ENCODE results near the gene ZNF695. TPM values are rescaled to one million over a fixed set of nuclear protein-coding genes. Genes with fewer than 3 reads are reported as not detected.

The ZNF695 gene
- total and polyA plus RNA-seq, 9 of the 15 experiments (the other 6 are each of a cell fraction or from before 2014, with no cell fraction given): 8.7 to 15.2 (median 10.9) TPM

DNA sequence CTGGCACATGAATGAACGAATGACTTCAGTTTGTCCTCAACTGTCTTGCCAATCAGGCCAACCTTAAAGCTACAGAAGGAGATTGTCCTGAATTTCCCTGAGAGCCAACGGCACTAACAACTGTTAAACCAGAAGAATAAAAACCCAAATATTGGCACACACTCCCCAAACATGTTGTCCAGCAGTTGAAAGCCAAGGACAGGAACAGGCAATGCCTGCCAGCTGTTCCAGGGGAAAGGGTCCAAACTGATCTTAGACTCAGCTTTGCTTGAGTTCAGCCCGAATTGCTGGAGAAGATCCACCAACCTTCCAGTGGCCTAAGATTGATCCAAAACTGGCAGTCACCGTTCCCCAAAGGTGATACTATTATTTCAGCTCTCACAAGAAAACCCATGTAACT, 53.7 kb downstream of the ZNF695 start (continued):
- TF ChIP-seq CEBPZ (IDR thresholded peaks at IDR 0.05; ENCODE audit: borderline replicate concordance, low read depth, low read length): no peak
- TF ChIP-seq, protein P1, sequence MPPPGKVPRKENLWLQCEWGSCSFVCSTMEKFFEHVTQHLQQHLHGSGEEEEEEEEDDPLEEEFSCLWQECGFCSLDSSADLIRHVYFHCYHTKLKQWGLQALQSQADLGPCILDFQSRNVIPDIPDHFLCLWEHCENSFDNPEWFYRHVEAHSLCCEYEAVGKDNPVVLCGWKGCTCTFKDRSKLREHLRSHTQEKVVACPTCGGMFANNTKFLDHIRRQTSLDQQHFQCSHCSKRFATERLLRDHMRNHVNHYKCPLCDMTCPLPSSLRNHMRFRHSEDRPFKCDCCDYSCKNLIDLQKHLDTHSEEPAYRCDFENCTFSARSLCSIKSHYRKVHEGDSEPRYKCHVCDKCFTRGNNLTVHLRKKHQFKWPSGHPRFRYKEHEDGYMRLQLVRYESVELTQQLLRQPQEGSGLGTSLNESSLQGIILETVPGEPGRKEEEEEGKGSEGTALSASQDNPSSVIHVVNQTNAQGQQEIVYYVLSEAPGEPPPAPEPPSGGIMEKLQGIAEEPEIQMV (tag; conservative IDR thresholded peaks at IDR 0.05; ENCODE audit: low read depth): no peak
- no peak for TF ChIP-seq FOXM1 (IDR thresholded peaks at IDR 0.05; ENCODE audit: low read depth)
- TF ChIP-seq FOXM1 (CRISPR knock-in tag; IDR thresholded peaks at IDR 0.05; ENCODE audit: low read depth): no peak

GRCh38 chr1:246951413-246951812, 56.4 kb downstream of the ZNF695 start:
- no peak overlapping the region for H3K4me3 ChIP-seq
- H3K79me2 ChIP-seq (ENCODE audit: control insufficient read depth, insufficient read depth, low read length): no peaks in the 10 kb centered on the region
- H3K36me3 ChIP-seq (ENCODE audit: control insufficient read depth, insufficient read depth, low read length): no peaks in the 10 kb centered on the region
- H3K9ac ChIP-seq (ENCODE audit: insufficient read depth in 1 of 2, low read depth in 2 of 2, low read length in 2 of 2): no peak overlapping the region
- TF ChIP-seq ZNF253 (CRISPR knock-in tag; conservative IDR thresholded peaks at IDR 0.05): no peak
- ATAC-seq: no peak
- CTCF ChIA-PET (ENCODE audit: low intra/inter-chr PET ratio): no interaction called here
- no peaks in the 10 kb centered on the region for H3K9me3 ChIP-seq (replicated peaks; ENCODE audit: control insufficient read depth, insufficient read depth, low read depth, low read length)
- H3K9me1 ChIP-seq (ENCODE audit: control insufficient read depth, insufficient read depth, low read length): no peaks in the 10 kb centered on the region
- H3K4me1 ChIP-seq (replicated peaks in 1 of 2; ENCODE audit: control insufficient read depth in 2 of 2, insufficient read depth in 2 of 2, low read length in 2 of 2): no peaks in the 10 kb centered on the region; a peak in 1 of 5 replicates
- no peak overlapping the region for H2AFZ ChIP-seq (ENCODE audit: low read depth, low read length)
- POLR2A ChIA-PET: interaction anchor here (1.6 kb wide), 1 partner anchor 17 kb away, joined by 6 read pairs; no protein-coding TSS in a partner anchor
- H3K4me2 ChIP-seq (ENCODE audit: insufficient read depth, low read length): no peak overlapping the region
- in situ Hi-C loops (cut with MboI) (no loop called here), intact Hi-C loops (cut with micrococcal nuclease) (no loop called here)
- H3K27me3 ChIP-seq (ENCODE audit: control insufficient read depth in 2 of 2, insufficient read depth in 2 of 2, low read length in 2 of 2): no peaks in the 10 kb centered on the region
- no peak overlapping the region for H3K27ac ChIP-seq (ENCODE audit: extremely low read depth, low read depth, low read length)
- no TSS peak for BruUV-seq (replicated peaks)
- DNase-seq (ENCODE audit: extremely low read depth in 1 of 4, low spot score in 3 of 4): no peak
- no peaks in the 10 kb centered on the region for H4K20me1 ChIP-seq (replicated peaks; ENCODE audit: control insufficient read depth, insufficient read depth, low read length)
- WGBS (ENCODE audit: insufficient coverage, low coverage, missing lambda C conversion rate): 66% methylated on average over 4 of the region's 4 CpGs
- FAIRE-seq: no peak

All from K562 (cell line).